GM18873 (cell line): ENCODE results near the gene CTNNAL1.
A peak's percentile ranks its signal among the peaks of the same experiment; 100 is the strongest.
"Not testable (repeated sequence)": the region's sequence is repeated elsewhere in the genome, so short reads cannot be mapped to it uniquely, and the experiment has no call there.

ENCODE experiments used
- ATAC-seq: cut with Tn5 transposase; IDR thresholded peaks from one replicate; pipeline ENCODE4 v1.9.1; 2021; ENCODE audit warnings: mild to moderate bottlenecking, moderate library complexity, moderate number of reproducible peaks; ENCODE audit not compliant: unreplicated experiment, low FRiP score

The CTNNAL1 gene

DNA sequence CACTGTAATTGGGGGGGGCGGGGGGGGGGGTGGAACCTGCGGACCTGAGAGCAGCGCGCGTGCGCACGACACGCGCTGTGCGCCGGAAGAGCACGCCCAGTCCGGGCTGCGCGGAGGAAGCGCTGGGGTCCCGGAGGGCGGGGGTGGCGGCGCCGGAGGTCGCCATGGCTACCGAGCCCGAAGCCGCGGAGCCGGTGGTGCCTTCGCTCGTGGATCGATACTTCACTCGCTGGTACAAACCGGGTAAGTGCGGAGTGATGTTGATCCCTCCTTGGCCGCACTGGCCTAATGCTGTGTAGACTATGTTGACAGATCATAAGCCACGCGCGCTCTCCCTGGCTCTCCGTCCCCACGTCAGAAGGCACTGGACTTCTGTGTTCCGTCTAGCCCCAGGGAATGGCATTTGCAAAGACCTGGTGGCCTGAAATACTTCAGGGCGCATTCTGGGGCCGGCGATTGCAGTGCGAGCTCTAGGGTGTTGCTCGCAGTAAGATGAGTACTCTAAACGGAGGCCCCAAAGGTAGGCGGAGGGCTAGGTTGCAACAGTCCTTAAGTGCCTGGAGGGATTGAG lies 78.9 kb downstream of the CTNNAL1 start, which contains the start of gene ABITRAM:
ABITRAM (plus strand) TSS at position 78 of the 571 bp plus-strand sequence; CDS start at position 165, 87 bp downstream.
- ATAC-seq, result peak; percentile 59

DNA sequence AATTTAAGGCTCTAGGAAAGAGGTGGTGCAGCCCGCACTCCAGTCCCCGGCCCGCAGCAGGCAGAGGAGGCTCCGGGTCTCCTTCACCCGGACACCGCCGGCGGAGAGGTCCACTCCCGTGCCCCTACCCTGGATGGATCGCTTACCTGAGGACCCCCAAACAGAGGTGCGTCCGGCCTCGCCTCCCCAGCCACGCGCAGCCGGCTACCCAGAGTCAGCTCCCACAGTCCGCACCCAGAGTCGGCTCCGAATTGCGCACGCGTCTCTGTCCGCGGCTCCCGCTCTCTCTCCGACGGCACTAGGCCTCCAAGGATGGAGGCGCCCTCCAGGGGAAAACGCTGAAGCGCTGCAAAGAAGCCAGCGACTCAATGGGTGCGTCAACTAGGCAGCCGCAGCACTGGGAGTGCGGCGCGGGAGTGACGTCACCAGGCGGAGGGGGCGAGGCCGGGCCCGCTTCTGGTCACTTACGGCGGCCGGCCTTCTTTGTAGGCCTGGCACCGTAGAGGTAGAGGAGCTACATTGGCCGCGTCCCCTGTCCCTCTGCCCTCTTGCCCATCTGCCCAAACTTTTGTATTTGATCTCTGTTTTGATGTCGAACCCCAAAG lies 79.5 kb downstream of the CTNNAL1 start, which contains the start of gene ELP1:
ELP1 (minus strand) TSS at position 407 of the 605 bp plus-strand sequence. CDS start 2,978 bp downstream, outside the sequence.
- ATAC-seq, result peak; percentile 76

DNA sequence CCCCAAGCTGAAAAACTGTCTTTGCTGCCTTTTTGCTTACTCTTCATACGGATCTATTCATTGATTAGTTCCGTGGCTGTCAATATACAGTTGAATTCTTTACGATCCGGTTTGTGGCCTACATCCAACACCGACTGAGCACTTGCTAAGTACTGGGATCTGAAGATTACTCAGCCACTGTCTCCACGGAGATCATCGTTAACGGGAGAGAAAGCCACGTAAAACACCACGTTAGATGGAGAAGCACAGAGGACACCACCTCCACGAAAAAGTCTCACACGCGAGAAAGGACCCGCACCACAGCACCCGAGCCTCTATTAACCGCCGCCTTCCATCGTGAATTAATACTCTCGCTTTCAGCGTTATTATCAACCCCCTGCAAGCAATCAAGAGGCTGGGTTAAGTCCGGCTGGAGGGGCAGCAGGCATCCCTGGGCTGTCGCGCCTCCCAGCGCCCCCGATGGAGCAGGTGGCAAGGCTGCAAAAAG lies 80.0 kb downstream of the CTNNAL1 start:
- ATAC-seq, result no peak

DNA sequence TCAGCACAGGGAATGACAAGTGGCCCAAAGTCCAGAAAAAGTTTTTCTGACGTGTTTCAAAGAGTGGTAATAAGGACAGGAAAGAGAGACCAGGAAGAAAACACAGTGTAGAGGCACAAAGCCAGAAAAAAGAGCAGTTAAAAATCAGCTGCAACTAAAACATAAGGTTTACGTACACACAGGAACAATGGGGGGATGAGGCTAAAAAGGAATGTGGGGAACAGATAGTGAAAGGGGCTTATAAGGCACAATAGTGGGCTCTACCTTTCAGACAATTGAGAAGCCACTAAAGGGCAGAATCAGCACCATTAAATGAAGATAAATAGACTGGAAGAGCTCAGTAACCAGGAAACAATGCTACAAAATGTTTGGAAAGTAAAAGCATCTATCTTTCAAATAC lies 84.9 kb downstream of the CTNNAL1 start:
- no peak for ATAC-seq

DNA sequence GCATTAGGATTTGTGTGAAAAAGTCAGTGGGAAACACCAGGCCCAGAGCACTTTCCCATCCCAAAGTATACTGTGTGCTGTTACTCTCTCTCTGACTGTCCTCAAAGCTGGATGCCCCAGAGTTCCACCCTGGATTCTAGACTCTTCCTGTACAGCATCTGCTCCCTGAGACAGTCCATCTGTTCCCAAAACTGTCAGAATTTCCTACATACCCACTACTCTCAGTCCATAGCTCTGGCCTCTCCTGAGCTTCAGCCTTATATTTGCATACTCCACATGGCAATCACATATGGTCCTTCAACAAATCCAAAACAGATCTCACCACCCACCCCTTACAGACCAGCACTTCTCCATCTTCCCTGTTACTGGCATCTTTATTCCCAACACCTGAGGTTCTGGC lies 88.8 kb downstream of the CTNNAL1 start:
- ATAC-seq, result no peak

DNA sequence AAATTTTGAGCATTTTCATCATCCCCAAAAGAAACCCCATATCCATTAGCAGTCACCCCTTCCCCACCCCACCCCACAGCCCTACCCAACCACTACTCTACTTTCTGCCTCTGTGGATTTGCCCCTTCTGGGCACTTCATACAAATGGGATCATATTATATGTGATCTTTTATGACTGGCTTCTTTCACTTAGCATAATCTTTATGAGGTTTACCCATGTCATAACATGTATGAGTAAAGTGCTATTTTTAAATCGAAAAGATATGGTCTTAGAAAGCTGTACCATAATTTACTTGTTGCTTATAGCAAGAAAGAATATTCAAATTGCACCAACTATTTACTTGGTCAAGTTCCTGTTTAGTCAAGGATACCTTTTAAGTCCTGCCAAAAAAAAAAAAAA lies 92.1 kb downstream of the CTNNAL1 start:
- no peak for ATAC-seq

DNA sequence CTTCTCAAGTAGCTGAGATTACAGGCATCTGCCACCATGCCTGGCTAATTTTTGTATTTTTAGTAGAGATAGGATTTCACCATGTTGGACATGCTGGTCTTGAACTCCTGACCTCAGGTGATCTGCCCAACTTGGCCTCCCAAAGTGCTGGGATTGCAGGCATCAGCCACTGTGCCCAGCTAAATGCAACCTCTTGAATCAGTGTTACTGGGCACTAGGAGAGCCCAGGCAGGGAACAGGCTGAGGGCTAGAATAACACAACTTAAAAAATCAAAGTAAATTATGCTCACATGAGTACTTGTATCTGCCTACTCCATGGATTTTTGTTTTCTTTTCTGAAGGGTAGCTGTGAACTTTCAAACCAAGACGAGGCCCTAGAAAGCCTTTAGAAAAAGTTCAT lies 92.9 kb downstream of the CTNNAL1 start:
- ATAC-seq, result not testable (repeated sequence)

DNA sequence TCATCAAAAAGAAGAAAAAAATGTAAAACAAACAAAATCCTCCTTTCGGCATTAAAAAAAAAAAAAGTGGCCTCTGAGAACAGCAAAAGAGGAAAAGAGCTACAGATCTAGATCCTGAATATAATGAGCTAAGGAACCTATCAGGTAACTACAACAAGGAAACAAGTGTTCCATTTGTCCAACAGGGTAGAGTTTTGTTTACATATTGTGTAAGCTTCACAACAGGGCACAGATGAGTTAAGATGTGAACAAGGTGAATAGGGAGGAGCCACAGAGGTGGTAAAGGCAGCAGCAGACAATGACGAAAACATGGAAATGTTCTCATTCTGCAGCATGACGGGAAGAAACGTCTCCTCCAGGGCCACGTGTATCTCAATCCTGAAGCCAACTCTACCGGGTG lies 93.8 kb downstream of the CTNNAL1 start:
- ATAC-seq, result no peak

DNA sequence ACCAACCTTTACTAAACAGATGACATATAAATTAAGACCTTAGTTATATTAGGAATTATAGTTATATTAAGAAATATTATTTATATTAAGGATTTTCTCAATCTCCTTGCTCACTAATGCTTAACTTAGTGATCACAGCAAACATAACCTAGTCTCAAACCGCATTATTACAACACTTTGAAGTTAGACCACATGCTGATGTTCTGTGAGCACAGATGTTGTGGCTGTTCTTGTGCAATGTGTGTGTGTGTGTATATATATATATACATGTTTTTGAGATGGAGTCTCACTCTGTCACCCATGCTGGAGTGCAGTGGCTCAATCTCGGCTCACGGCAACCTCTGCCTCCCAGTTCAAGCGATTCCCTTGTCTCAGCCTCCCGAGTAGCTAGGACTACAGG lies 99.9 kb downstream of the CTNNAL1 start:
- ATAC-seq, result no peak

DNA sequence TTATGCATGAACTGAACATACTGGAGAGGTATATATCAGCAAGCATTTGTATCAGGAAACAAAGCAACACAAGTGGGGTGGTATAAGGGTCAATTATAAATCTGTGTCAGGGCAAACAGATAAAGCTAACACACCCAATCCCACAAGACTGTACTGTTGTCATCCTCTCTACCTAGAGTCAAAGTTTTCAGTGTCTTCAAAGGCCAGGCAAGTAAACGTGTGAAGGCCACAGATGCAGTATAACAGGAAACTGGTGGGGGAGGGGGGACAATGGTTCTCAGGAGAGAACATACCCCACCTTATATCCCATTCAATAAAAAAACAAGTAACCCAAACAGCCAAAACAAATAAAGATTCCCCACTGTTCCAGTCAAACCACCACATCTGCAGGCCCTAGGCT lies 101.5 kb downstream of the CTNNAL1 start:
- no peak for ATAC-seq

DNA sequence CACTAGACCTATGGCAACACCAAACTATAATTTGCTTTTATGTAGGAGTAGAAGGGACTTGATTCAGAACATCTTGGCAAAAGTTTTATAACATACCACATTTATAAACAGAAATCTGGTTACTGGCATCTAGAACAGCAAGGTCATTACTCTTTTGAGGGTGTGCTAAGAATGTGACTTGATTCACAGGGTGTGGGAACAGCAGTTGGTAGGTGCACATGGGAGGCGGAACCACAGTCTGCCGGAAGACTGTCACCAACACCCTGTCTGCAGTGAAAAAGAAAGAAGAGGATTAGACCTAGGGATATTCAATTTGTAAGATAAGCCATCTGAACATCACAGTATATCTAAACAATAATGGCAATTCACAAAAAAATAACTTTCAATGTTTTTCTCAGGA lies 102.4 kb downstream of the CTNNAL1 start:
- ATAC-seq, result no peak

DNA sequence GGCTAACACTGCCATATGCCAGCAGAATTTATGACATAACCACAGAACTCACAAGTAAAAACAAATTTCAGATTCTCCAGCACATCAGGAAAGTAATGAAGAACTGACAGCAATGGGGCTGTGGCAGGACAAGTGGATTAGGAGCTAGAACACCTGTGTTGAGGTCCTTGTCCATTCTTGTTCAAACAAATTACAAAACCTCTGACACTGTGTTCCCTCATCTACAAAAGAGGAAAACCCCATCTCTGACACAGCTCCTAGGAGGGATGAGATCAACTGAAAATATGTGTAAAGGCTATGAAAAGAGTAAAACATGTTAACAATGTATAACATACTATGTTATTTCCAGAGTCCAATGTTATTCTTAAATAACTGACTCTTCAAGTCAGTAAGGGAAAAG lies 102.9 kb downstream of the CTNNAL1 start:
- ATAC-seq, result no peak

DNA sequence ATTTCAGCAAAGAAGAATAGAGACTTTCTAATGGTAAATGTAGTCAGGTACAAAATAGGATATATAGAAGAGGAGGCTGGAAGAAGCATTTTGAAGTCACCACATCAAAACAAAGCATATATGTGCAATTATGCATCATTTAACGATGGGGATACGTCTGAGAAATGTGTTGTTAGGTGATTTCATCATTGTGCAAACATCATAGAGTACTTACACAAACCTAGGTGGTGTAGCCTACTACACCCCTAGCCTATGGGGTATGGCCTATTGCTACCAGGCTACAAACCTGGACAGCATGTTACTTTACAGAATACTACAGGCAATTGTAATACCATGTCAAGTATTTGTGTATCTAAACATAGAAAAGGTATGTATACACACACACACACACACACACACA lies 107.8 kb downstream of the CTNNAL1 start:
- ATAC-seq, result no peak

DNA sequence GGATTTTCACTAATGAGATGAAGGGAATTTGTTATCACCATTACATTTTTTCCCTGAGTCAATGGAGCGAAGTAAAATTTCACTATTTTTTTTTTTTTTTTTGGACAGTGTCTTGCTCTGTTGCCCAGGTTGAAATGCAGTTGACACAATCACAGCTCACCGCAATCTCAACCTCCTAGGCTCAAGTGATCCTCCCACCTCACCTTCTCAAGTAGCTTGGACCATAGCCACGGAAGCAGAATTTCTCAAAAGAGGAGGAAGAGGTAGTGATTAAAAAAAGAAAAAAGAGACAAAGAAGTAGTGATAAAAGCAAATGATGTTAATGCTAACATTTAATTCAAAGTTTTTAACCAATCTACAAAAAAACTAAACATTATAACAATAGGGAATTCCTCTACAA lies 109.1 kb downstream of the CTNNAL1 start:
- no peak for ATAC-seq

DNA sequence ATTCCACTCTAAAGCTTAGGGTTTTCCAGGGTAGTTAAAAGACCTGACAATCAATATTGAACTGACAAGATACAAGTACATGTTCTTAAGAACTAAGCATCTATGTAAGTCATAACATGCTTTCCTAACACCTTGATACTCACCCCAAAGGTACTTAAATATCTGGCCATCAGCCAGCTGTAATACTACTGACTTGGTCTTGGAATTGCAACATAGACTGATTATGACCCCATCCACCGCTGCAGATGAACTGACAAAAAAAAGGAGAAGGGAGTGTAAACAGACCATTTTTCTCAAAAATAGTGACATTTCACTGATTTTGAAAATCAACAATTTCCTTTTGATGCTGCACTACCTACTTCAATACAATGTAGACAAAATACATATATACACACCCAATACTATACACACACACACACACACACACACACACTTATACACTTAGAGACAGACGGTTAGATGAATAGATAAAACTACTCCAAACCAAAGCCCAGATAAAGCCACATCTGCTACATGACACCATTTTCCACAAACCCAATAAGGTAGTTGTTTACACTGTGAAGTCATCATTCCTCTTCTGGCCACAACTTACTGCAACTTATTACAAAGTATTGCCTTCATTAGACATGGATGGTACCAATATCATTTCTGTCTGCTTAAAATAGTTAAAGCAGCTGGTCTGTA lies 109.7 kb downstream of the CTNNAL1 start:
- no peak for ATAC-seq

DNA sequence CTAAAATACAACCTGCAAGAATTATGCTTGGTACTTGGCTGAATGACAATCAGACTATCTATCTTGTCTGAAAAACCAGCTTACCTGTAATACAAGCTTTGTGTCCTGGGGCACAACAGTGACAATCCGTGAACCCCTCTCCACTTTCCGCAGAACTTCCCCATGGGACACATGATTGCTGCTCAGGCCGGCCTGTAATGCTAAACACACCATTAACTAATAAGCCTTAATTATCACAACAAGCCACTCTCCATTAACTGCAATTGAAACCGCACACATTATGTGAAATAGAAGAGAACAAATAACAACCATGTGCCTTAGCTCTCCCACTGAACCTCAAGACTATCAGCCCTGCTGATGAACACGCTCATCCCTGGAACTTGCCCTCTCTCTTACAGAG lies 113.1 kb downstream of the CTNNAL1 start:
- ATAC-seq, result no peak

DNA sequence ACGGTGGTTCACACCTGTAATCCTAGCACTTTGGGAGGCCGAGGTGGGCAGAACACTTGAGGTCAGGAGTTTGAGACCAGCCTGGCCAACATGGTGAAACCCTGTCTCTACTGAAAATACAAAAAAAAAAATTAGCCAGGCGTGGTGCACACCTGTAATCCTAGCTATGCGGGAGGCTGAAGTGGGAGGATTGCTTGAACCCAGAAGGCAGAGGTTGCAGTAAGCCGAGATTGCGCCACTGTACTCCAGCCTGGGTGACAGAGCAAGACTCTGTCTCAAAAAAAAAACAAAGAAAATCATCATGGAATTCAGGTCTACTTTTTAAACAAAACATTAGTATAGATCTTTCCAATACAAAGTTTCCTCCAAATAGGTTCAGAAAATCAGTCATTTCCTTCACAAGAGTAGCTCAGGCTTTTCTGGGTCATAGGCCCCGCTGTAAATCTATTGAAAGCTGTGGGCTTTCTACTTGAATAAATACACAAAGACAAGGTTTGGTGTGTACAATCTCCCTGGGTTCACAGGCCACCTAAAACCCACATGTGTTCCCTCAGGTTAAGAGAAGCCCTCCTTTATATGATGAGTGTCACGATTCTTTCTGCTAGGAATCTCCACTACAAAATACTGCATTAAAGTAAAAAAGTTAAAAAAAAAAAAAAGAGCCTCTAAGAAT lies 114.1 kb downstream of the CTNNAL1 start:
- not testable (repeated sequence) for ATAC-seq

DNA sequence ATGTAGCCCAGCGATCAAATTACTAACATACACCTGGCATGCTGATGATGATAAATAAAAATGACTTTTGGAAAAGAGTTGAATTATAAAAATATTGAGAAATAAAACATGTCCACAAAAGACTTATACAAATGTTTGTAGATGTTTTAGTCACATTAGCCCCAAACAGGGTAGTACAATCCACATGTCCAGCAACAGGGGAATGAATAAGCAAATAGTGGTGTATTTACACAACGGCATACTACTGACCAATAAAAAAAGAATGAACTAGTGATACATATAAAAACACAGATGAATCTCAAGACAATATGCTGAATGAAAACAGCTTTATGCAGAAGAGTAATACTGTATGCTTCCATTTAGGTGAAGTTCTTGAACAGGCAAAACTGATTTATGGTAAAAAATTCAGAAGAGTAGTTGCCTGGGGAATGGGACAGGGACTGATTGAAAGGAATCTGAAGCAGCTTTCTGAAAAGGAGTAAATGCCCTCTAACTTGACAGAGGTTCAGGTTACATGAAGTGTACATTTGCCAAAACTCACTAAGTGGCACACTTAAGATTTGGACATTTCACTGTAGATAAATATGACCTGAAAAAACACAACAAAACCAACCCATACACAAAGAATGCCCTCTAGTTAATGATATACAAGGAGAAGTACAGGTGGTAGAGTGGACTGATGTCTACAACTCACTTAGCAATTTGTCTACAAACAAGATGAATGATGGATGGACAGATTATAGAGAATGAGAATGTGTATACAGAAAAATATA lies 115.8 kb downstream of the CTNNAL1 start:
- no peak for ATAC-seq

DNA sequence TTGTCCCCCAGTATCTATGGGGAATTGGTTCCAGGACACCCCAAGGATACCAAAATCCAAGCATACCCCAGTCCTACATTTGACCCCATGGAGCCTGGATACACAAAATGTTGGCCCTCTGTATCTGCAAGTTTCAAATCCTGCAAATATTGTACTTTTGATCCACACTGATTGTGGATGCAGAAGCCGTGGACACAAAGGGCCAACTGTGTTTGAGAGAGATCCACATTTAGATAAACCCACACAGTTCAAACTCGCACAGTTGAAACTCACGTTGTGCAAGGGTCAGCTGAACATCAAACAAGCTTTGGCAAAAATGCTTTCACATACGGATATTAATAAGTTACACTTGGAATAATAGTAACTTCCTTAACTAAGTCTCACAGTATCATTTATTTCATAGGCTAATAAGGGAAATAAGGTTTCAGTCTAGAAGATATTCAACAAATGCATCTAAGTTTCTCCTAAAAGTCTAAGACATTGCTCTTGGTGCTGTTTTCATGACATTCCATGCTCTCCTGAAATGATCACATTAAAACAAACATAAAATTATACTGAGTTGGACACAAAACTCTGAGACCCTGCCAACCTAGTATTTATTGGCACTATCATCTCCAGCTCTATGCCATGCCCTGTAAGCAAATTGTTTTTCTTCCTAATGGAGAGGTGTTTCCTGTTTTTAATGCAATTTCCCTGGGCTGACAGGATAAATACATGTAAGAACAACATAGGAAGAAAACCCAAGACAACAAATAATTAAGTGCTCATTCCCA lies 118.9 kb downstream of the CTNNAL1 start:
- ATAC-seq, result no peak
